MM.1S (cell line): Measurements from ENCODE around the gene TGFB2.

Source experiments
- DNase-seq: peaks from one replicate; pipeline ENCODE4 v3.0.0-alpha.2; 2015
- H2AFZ ChIP-seq: fragments of 300-600 bp; sonication (generic); 2 replicates; pipeline ENCODE4 v1.6.0; 2016; ENCODE audit warnings: antibody characterized with exemption, low read length
- H3F3A ChIP-seq: fragments of 300-600 bp; sonication (generic); 2 replicates; pipeline ENCODE4 v1.6.1; 2016; ENCODE audit warnings: mild to moderate bottlenecking, antibody characterized with exemption, low read length, moderate library complexity, mixed read lengths; ENCODE audit not compliant: insufficient read depth
- H3K27ac ChIP-seq: fragments of 300-600 bp; sonication (generic); 2 replicates; pipeline ENCODE4 v1.5.1; 2016; ENCODE audit warnings: mild to moderate bottlenecking, low read length
- H3K27me3 ChIP-seq: fragments of 300-600 bp; sonication (generic); replicated peaks from 2 replicates; pipeline ENCODE4 v1.6.0; 2016; ENCODE audit warnings: low read length; ENCODE audit not compliant: insufficient read depth
- H3K36me3 ChIP-seq: fragments of 300-600 bp; sonication (generic); replicated peaks from 2 replicates; pipeline ENCODE4 v1.6.1; 2016; ENCODE audit warnings: mild to moderate bottlenecking, low read length, mixed read lengths; ENCODE audit not compliant: insufficient read depth
- H3K4me1 ChIP-seq: fragments of 300-600 bp; sonication (generic); 2 replicates; pipeline ENCODE4 v1.6.1; 2016; ENCODE audit warnings: low read length, mixed read lengths
- H3K4me2 ChIP-seq: fragments of 300-600 bp; sonication (generic); 2 replicates; pipeline ENCODE4 v1.6.0; 2016; ENCODE audit warnings: low read depth, low read length
- H3K4me3 ChIP-seq: fragments of 300-600 bp; sonication (generic); 2 replicates; pipeline ENCODE4 v1.5.1; 2016; ENCODE audit warnings: low read length, mixed read lengths
- H3K79me2 ChIP-seq: fragments of 300-600 bp; sonication (generic); 2 replicates; pipeline ENCODE4 v1.6.1; 2016; ENCODE audit warnings: mixed run types, low read length, mixed read lengths
- H3K9ac ChIP-seq: fragments of 300-600 bp; sonication (generic); 2 replicates; pipeline ENCODE4 v1.6.1; 2016; ENCODE audit warnings: low read length, mixed read lengths
- H3K9me2 ChIP-seq: fragments of 300-600 bp; sonication (generic); replicated peaks from 2 replicates; pipeline ENCODE4 v1.6.1; 2016; ENCODE audit warnings: mild to moderate bottlenecking, low read length, mixed read lengths; ENCODE audit not compliant: insufficient read depth
- H3K9me3 ChIP-seq: fragments of 300-600 bp; sonication (generic); replicated peaks from 2 replicates; pipeline ENCODE4 v1.6.1; 2016; ENCODE audit warnings: mild to moderate bottlenecking, low read length, mixed read lengths; ENCODE audit not compliant: insufficient read depth
- H4K20me1 ChIP-seq: fragments of 300-600 bp; sonication (generic); 2 replicates; pipeline ENCODE4 v1.6.1; 2016; ENCODE audit warnings: mild to moderate bottlenecking, low read length, moderate library complexity, mixed read lengths; ENCODE audit not compliant: insufficient read depth
- EZH2 ChIP-seq: fragments of 300-600 bp; sonication (generic); optimal IDR thresholded peaks from 2 replicates; pipeline ENCODE3; 2017; ENCODE audit warnings: low read depth, mild to moderate bottlenecking, antibody characterized with exemption, low read length, mixed read lengths
- EZH2phosphoT487 ChIP-seq: fragments of 300-600 bp; sonication (generic); IDR thresholded peaks from 2 replicates; pipeline ENCODE4 v1.6.1; 2018; ENCODE audit warnings: antibody characterized with exemption, low read length
- TF ChIP-seq, protein P1 (sequence below): fragments of 300-600 bp; sonication (generic); IDR thresholded peaks from 2 replicates; pipeline ENCODE4 v1.5.1; 2016; ENCODE audit warnings: antibody characterized with exemption, low read length, mixed read lengths

Gene TGFB2

GRCh38 chr1:218395916-218396315 lies 50.8 kb downstream of the TGFB2 start:
- no peaks in the 10 kb centered on the region for H3K27me3 ChIP-seq
- H3K27ac ChIP-seq, result no peak overlapping the region

GRCh38 chr1:218397752-218398339 lies 52.7 kb downstream of the TGFB2 start:
- no peak overlapping the region for H3K4me3 ChIP-seq
- H3K4me2 ChIP-seq, result no peak overlapping the region
- no peaks in the 10 kb centered on the region for H3K79me2 ChIP-seq
- H3K9me3 ChIP-seq, result no peaks in the 10 kb centered on the region
- no peak for DNase-seq
- no peaks in the 10 kb centered on the region for H3K4me1 ChIP-seq
- H2AFZ ChIP-seq, result no peak overlapping the region
- H4K20me1 ChIP-seq, result no peaks in the 10 kb centered on the region
- H3F3A ChIP-seq, result no peaks in the 10 kb centered on the region
- H3K27ac ChIP-seq, result no peak overlapping the region
- H3K9ac ChIP-seq, result no peak overlapping the region
- no peaks in the 10 kb centered on the region for H3K27me3 ChIP-seq
- TF ChIP-seq EZH2phosphoT487 (no peak), EZH2 (no peak)
- TF ChIP-seq, protein P1, sequence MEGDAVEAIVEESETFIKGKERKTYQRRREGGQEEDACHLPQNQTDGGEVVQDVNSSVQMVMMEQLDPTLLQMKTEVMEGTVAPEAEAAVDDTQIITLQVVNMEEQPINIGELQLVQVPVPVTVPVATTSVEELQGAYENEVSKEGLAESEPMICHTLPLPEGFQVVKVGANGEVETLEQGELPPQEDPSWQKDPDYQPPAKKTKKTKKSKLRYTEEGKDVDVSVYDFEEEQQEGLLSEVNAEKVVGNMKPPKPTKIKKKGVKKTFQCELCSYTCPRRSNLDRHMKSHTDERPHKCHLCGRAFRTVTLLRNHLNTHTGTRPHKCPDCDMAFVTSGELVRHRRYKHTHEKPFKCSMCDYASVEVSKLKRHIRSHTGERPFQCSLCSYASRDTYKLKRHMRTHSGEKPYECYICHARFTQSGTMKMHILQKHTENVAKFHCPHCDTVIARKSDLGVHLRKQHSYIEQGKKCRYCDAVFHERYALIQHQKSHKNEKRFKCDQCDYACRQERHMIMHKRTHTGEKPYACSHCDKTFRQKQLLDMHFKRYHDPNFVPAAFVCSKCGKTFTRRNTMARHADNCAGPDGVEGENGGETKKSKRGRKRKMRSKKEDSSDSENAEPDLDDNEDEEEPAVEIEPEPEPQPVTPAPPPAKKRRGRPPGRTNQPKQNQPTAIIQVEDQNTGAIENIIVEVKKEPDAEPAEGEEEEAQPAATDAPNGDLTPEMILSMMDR, result no peak
- H3K36me3 ChIP-seq, result no peaks in the 10 kb centered on the region
- no peaks in the 10 kb centered on the region for H3K9me2 ChIP-seq

More at GRCh38 chr1:218395916-218396315, 50.8 kb downstream of the TGFB2 start:
- Histone ChIP-seq H3K4me2 (no peak overlapping the region), H3F3A (no peaks in the 10 kb centered on the region), H3K9ac (no peak overlapping the region), H4K20me1 (no peaks in the 10 kb centered on the region), H3K4me1 (no peaks in the 10 kb centered on the region), H3K9me3 (no peaks in the 10 kb centered on the region), H3K4me3 (no peak overlapping the region), H2AFZ (no peak overlapping the region), H3K79me2 (no peaks in the 10 kb centered on the region), H3K9me2 (no peaks in the 10 kb centered on the region), H3K36me3 (no peaks in the 10 kb centered on the region)
- TF ChIP-seq, protein P1, result no peak
- no peak for TF ChIP-seq EZH2phosphoT487
- TF ChIP-seq EZH2, result no peak
- no peak for DNase-seq

DNA sequence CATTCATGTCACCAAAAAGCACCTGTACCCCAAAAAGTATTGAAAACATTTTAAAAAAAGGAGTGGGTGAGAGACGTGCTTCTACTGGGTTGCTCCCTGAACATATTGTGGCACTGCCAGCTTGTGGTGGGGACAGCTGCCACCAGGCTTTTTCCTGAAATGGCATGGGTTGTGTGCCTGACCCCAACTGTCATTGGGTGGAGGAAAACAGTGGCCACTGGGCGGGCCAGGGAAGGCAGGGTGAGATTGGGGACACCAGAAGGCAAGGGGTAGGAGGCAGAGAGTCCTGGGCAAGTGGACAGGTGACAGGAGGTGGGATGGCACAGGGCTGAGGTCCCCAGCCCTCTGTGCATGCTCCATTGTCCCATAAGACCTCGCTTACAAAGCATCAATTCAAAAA lies 55.5 kb downstream of the TGFB2 start:
- no peaks in the 10 kb centered on the region for H3K4me1 ChIP-seq
- H3K9ac ChIP-seq, result no peak overlapping the region
- no peaks in the 10 kb centered on the region for H4K20me1 ChIP-seq
- no peak overlapping the region for H3K4me3 ChIP-seq
- TF ChIP-seq, protein P1, result no peak
- TF ChIP-seq EZH2phosphoT487 (no peak), EZH2 (no peak)
- H3K4me2 ChIP-seq, result no peak overlapping the region
- H3K9me3 ChIP-seq, result no peaks in the 10 kb centered on the region
- no peaks in the 10 kb centered on the region for H3K27me3 ChIP-seq
- no peaks in the 10 kb centered on the region for H3F3A ChIP-seq
- no peaks in the 10 kb centered on the region for H3K36me3 ChIP-seq
- no peak for DNase-seq
- no peak overlapping the region for H3K27ac ChIP-seq
- H3K9me2 ChIP-seq, result no peaks in the 10 kb centered on the region
- H2AFZ ChIP-seq, result no peak overlapping the region
- no peaks in the 10 kb centered on the region for H3K79me2 ChIP-seq
